Islet precursor cell (in vitro differentiated cells): Measurements from ENCODE around the gene ADGRL2.

ENCODE experiments used
- DNase-seq: peaks from one replicate; pipeline ENCODE4 v3.0.0-alpha.2; 2018

Gene ADGRL2

GRCh38 chr1:81808760-81809159, 8.0 kb downstream of the ADGRL2 start:
- peak; percentile 68 for DNase-seq

- no peak for DNase-seq
Measured at GRCh38 chr1:81809808-81810207, 9.1 kb downstream of the ADGRL2 start.

DNA sequence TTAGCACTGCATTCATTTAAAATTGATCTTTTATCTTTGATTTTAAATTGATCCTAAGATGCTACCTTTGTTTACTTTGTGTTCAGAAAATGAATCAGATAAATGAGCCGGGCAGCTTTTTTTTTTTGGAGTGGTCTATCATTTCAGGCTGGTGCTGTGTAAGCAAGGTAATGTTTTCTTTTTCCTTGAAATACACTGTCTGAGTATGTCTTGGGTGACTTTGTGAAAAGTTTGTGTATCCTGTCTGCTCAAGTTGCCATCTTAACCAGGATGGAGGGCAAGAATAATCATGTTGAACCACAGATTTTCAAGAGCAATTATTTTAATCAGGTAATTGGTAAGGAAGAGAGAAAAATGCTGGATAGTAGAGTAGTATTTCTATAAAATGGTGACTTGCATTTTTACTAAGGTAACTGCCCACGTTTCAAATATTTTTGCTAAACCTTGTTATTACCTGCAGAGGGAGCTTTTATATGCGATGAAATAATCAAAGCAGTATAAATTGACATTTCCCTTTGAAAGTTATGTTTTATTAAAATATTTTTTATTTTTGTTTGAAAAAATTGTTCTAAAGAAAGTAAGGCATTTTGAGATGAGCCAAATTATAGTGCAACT, 11.1 kb downstream of the ADGRL2 start:
- no peak for DNase-seq

DNA sequence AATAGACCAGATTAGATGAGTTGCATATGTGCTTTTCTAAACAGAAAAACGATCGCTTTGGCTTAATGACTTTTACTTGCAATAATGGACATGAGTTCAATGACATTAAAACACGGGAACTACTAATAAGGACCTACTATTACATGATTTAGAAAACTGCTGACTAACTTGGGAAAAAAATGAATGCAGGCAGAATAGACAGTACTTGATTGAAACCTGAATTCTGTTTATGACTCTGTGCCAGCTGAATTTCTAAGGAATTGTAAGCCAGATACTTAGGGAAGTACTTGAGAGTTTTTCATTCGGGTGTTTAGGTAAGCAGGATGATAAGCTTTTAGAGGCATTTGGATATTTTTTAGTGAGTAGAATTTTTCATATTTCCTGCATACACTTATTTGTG, 12.0 kb downstream of the ADGRL2 start:
- no peak for DNase-seq

DNA sequence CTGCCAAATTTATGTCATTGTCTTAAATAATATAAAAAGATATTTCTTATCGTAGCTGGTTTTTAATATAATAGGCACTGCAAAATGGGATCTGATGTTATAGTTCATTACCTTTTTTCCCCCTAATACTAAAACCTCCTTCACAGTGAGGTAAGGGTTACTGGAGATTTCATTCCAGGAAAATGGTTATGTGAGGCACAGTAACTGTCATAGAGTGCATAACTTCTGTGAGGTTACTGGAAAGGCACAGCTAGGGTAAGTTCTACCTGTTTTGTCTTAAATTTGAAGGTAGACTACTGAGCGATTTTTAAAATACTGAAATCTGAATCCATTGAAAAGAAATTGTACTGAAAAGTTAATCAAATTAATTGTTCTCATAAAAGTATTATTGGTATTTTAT, 13.0 kb downstream of the ADGRL2 start:
- DNase-seq = no peak

- no peak for DNase-seq
Measured at GRCh38 chr1:81819613-81820012, 18.9 kb downstream of the ADGRL2 start.

GRCh38 chr1:81820765-81821164, 20.0 kb downstream of the ADGRL2 start:
- DNase-seq = no peak

- no peak for DNase-seq
Measured at GRCh38 chr1:81823082-81823481, 22.3 kb downstream of the ADGRL2 start.

DNA sequence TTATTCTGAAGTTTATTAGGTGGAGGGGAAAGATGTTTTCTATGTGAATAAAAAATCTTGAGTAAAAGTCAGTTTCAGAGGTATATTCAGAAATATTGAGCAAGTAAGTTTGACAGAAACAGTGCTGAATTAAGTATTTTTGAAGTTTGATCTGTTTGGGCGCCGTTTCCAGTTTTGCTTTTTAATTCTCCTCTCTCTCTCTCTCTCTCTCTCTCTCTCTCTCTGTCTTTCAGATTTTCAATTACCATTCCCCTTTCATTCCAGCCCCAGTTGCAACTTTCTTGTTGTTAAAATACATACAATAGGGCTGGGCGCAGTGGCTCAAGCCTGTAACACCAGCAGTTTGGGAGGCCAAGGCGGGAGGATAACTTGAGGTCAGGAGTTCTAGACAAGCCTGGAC, 24.0 kb downstream of the ADGRL2 start:
- DNase-seq = no peak

DNA sequence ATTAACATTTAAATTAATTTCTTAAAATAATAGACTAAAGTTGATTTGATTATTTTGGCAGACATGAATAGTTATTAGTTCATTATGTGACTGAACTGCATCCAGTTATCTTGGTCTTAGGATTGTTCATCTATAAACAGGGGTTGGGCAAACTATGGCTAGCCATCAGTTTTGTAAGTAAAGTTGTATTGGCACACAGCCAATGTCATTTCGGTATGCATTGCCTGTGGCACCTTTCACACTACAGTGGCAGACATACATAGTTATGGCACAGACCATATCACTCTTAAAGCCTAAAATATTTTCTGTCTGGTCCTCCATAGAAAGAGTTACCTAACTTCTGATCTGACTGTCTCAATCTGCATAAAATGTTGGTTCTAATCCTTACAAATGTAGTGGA, 27.2 kb downstream of the ADGRL2 start:
- no peak for DNase-seq

- no peak for DNase-seq
Measured at GRCh38 chr1:81832573-81832972, 31.8 kb downstream of the ADGRL2 start.

DNA sequence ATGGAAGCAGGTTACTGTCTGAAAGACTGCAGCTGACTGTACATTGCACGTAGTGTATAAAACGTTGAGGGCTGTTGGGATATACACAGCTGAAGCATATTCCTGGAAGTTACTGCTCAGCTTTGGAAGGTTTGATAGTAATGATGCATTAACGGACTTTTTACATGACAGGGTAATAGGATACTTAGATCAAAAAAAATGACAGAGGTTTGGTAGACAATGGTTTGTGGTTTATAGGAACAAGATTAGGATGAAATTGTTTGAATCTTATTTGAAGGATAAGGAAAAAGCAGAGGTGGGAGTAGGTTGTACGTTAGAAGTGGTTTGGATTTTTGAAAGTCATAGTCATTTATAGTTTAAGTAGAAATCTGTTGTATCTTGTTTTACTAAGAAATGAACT, 33.0 kb downstream of the ADGRL2 start:
- DNase-seq = no peak

GRCh38 chr1:81834268-81834667, 33.5 kb downstream of the ADGRL2 start:
- no peak for DNase-seq

- DNase-seq = no peak
Measured at GRCh38 chr1:81834921-81835698, 34.4 kb downstream of the ADGRL2 start.

DNA sequence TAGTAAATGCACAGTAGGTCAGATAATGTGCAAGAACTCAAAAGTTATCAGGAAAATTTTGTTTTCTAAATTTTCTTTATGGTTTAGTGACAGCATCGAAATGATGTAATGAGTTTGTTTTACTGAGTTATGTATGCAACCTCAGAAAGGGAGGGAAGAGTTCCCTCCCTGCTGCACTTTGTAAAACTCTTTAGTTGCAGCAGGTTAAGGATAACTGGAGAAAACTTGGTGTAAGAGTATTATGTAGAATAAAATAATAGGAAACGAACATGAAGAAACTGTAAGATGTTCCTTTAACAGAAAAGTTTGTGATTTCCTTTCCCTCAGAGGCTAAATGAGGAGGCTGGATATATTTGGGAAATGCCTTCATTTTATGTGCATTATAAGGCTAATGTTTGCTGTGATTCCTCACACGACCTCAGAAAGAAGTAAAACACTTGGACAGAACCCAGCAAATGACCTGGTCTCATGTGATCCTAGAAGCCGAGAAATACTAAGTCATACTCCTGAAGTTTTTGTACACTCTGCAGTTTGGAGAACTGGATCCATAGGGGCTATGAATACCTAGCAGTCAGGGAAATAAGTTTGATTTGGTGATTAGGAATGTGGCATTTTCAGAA, 35.4 kb downstream of the ADGRL2 start:
- no peak for DNase-seq

DNA sequence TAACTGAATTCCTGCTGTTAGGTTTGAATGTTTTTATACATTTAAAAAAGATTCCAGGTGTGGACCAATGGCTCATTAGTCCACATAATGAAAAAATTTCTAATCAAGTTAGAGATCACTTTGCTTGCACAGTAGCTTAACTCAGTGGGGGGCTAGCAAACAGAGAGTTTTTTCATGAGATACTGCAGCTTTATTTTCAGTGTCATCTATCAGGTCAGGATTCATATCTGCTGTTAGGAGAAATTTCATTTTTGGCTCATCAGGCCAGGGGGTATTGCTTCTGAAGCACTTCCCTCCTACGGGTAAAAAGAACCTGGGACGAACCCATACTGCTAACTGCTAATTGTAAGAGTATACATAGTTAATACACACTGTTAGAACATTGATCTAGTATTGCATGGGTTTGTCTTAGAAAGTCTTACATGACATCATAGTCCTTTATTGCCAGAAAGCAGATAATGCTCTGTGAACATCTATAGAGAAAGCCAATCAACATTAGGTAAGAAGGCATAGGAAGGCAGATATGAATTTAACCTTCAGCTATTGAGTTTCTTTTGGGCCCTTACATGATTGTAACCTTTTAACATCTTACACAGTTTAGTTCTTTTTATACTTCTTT, 38.0 kb downstream of the ADGRL2 start:
- no peak for DNase-seq

GRCh38 chr1:81840805-81841204, 40.1 kb downstream of the ADGRL2 start:
- DNase-seq = no peak

GRCh38 chr1:81841795-81842194, 41.1 kb downstream of the ADGRL2 start:
- DNase-seq = no peak

DNA sequence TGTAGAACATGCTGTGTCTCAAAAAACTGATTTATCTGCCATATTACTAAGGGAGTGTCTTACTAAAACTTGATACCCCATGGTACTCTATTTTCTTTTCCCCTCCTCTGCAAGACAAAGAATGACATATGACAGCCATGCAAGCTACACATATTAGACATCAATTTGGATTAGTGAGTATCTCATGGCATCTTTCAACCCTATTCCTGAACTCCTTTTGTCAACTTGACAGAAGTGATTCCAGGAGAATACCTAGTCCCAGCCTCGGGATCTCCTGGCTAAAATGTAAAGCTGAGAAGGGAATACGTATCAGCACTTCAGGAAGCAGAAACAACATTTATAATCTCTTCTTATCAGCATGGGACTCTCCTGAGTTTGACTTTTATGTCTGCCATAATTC, 43.7 kb downstream of the ADGRL2 start:
- DNase-seq = no peak

DNA sequence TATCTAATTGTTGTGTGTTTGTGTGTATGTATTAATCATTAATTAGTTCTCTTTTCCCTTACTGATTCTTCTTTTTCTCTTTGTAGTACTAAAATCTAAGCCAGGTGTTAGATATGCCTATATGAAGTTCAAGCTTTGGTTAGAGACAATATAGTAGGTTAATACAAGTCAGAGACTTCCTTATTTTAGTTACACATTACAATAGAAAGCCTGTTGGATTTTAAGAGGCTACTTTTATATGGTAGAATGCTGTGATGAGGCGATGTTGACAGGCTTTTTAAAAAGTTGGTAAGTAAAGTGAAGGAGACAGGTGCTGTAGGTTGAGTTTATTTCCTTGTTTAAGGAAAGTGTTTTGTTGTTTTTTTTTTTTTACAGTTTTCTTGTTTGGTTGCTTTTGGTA, 45.9 kb downstream of the ADGRL2 start:
- DNase-seq = no peak

DNA sequence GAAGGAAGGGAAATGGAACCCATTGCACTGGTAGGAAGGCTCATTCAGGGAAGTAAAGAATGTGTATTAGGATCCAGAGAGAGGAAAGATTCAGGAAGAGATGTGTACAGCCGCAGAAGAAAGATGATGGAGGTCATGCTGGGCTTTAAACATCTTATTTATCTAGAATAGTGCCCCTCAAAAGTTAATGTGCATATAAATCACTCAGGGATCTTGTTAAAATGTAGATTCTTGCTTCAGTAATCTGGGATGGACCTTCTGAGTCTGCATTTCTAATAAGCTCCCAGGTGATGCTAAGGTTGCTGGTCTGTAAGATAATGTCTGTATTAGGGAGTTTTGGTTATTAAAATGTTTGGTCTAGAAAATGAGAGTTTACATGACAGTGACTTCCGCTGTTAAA, 46.3 kb downstream of the ADGRL2 start:
- no peak for DNase-seq

GRCh38 chr1:81848880-81849682, 48.3 kb downstream of the ADGRL2 start:
- DNase-seq = no peak

DNA sequence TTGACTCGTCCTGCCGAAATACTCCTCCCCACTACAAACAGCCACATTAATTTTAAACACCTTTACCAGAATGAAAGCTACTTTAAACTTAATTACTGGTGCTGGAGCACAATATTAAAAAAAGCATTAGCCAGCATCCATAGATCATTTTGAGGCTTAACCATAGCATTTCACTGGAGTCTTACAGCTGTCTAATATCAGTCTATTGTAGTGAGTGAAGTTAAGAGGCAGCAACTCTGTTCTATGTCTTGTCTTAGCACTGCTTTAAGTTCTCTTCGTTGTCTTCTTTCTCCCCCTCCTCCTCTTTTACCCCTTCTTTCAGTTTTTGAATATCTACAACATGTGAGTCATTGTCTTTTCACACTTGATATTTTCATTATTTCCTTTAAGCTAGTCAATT, 49.3 kb downstream of the ADGRL2 start:
- DNase-seq = no peak
